Adipocyte (in vitro differentiated cells): Measurements from ENCODE around the gene NOP9.

Experiments used
- DNase-seq: peaks from one replicate; pipeline ENCODE4 v3.0.0-alpha.2; 2015; ENCODE audit warnings: low read depth
- H3K27me3 ChIP-seq: replicated peaks from 2 replicates; pipeline ENCODE4 v1.7.0; 2013; ENCODE audit warnings: mild to moderate bottlenecking, low read length, moderate library complexity; ENCODE audit not compliant: control insufficient read depth, insufficient read depth
- H3K36me3 ChIP-seq: 2 replicates; pipeline ENCODE4 v1.7.0; 2013; ENCODE audit warnings: low read length, mild to moderate bottlenecking, moderate library complexity; ENCODE audit not compliant: control insufficient read depth, insufficient read depth, severe bottlenecking
- H3K4me1 ChIP-seq: 2 replicates; pipeline ENCODE4 v1.7.0; 2013; ENCODE audit warnings: mild to moderate bottlenecking, low read length, moderate library complexity; ENCODE audit not compliant: control insufficient read depth, insufficient read depth
- H3K4me3 ChIP-seq: 2 replicates; pipeline ENCODE4 v1.7.0; 2013; ENCODE audit warnings: mild to moderate bottlenecking, low read length, moderate library complexity
- H3K9ac ChIP-seq: 2 replicates; pipeline ENCODE4 v1.7.0; 2013; ENCODE audit warnings: mild to moderate bottlenecking, low read length, moderate library complexity
- H3K9me3 ChIP-seq: 2 replicates; pipeline ENCODE4 v1.7.0; 2013; ENCODE audit warnings: mild to moderate bottlenecking, low read length, moderate library complexity; ENCODE audit not compliant: control insufficient read depth

Gene NOP9

GRCh38 chr14:24274101-24274543, 25.5 kb upstream of the NOP9 start:
- Histone ChIP-seq H3K9ac (no peak overlapping the region), H3K27me3 (no peaks in the 10 kb centered on the region), H3K4me1 (peaks cover 40% of the 10 kb centered on the region), H3K36me3 (peaks cover 7% of the 10 kb centered on the region), H3K9me3 (no peaks in the 10 kb centered on the region), H3K4me3 (no peak overlapping the region)
- DNase-seq = no peak

DNA sequence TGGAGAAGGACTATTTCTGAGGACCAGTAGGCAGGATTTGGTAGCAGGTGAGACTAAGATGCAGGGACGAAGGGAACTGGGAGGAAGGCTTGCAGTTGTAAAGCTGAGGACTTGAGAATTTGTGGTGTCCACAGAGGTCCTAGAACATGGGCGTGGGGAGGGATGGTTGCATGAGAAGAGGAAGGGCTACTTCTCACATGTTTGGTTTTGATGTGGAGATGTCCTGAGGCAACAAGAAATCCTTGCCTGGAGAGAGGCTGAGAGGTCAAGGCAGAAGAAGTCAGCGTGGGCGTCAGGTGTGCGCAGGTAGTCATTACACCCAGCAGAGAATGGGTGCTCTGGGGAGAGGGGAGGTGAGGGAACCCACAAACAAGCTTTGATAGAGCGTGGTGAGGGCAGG, 22.6 kb upstream of the NOP9 start:
- Histone ChIP-seq H3K4me3 (no peak overlapping the region), H3K27me3 (no peaks in the 10 kb centered on the region), H3K4me1 (peaks cover 50% of the 10 kb centered on the region), H3K36me3 (no peaks in the 10 kb centered on the region), H3K9ac (peak overlapping the region; percentile 39), H3K9me3 (no peaks in the 10 kb centered on the region)
- DNase-seq = no peak

DNA sequence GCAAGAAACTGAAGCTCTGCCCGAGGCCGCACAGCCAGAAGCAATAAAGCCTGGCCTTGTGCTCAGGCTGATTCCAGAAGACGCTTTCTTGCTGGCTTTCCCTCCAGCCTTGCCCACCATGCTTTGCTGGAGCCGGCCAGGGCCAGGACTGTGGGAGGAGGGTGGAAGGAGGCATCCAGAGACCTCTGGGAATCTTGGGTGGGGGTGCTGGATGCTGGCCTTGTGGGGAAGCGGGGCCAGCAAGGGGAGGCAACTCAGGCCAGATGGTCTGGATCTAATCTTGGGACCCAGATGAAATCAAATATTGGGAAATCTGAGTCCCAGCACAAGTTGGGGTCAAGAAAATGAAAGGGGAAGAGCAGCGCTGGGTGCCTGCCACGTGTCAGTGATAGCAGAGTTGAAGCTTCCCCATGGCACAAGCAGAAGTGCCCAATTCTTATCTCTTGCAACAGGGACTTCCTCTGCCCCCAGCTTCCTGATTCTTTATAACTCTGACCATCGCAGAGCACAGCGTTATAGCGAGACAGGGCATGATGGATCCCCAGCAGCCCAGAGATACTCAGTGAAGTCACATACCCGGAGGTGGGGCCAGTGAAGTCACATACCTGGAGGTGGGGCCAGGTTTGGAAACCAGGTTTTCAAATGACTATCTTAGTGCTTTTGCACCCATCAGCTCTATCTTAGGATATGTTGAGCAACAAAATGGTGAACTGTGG, 21.9 kb upstream of the NOP9 start:
- Histone ChIP-seq H3K36me3 (no peaks in the 10 kb centered on the region), H3K9me3 (no peaks in the 10 kb centered on the region), H3K4me3 (no peak overlapping the region), H3K27me3 (no peaks in the 10 kb centered on the region), H3K9ac (peak overlapping the region; percentile 39), H3K4me1 (peaks cover 50% of the 10 kb centered on the region)
- DNase-seq = no peak

GRCh38 chr14:24278424-24278823, 21.2 kb upstream of the NOP9 start:
- H3K9me3 ChIP-seq = no peaks in the 10 kb centered on the region
- H3K36me3 ChIP-seq = no peaks in the 10 kb centered on the region
- no peak for DNase-seq
- H3K4me1 ChIP-seq = peaks cover 48% of the 10 kb centered on the region
- no peak overlapping the region for H3K9ac ChIP-seq
- H3K4me3 ChIP-seq = no peak overlapping the region
- no peaks in the 10 kb centered on the region for H3K27me3 ChIP-seq

DNA sequence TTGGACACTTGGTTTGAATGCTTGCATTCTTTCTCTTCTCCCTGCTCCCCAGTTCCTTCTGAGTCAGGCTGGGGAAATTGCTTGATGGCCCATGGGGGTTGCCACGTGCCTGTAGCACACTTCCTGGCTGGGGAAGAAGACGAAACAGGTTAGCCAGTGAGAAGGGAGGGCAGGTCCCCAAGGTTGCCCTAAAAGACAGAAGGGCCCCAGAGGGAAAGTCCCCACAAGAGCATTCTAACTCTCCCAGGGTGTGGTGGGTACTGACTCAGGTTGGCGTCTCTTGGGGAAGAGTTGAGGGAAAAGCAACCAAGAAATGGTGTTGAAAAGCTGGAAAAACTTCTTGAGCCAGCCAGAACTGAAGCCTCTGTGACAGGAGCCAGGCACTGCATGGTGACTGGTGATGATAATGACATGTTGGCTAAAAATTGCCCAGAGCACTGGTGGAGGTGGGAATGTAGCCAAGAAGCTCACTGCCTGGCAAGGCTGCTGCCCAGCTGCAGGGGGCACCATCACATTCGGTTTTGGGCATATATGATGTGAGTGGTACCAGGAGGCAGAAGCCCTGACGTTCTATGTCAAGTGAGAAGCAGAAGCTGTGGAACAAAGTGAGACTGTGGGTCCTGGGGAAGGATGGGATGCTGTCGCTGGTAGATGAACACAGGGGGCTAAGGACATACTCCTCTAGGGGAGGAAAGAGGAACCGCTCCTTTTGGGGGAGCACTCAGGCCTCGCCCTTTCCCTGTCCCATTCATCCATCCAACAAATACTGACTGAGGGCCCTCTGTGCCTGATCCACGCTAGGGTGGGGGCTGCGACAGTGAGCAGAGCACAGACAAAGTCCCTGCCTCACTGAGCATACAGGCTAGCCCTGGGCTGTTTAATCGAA, 20.1 kb upstream of the NOP9 start:
- DNase-seq = no peak
- Histone ChIP-seq H3K27me3 (no peaks in the 10 kb centered on the region), H3K9ac (no peak overlapping the region), H3K4me1 (peaks cover 38% of the 10 kb centered on the region), H3K36me3 (no peaks in the 10 kb centered on the region), H3K9me3 (no peaks in the 10 kb centered on the region), H3K4me3 (no peak overlapping the region)

GRCh38 chr14:24280797-24281460, 18.7 kb upstream of the NOP9 start:
- H3K4me3 ChIP-seq = peak overlapping the region; percentile 13
- H3K9me3 ChIP-seq = no peaks in the 10 kb centered on the region

DNA sequence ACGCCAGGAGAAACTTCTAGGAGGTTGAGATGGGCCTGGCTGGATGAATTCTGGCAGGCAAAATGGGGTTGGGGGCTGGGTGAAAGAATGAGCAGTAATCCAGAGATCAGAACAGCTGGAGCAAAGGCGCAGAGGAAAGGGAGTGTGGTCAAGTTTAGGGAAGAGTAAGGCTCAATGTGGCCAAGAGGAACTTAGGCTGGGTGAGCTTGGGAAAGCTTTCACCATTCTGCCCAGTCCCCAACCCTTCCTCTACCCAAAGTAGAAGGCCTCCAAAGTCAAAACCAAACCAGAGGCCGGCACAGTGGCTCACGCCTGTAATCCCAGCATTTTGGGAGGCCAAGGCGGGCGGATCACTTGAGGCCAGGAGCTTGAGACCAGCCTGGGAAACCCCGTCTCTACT, 18.0 kb upstream of the NOP9 start:
- no peaks in the 10 kb centered on the region for H3K36me3 ChIP-seq
- peaks cover 38% of the 10 kb centered on the region for H3K4me1 ChIP-seq
- H3K4me3 ChIP-seq = no peak overlapping the region
- H3K9me3 ChIP-seq = no peaks in the 10 kb centered on the region
- no peaks in the 10 kb centered on the region for H3K27me3 ChIP-seq
- no peak for DNase-seq
- no peak overlapping the region for H3K9ac ChIP-seq

More at GRCh38 chr14:24280797-24281460, 18.7 kb upstream of the NOP9 start:
- peaks cover 38% of the 10 kb centered on the region for H3K4me1 ChIP-seq
- H3K9ac ChIP-seq = peak overlapping the region; percentile 55
- H3K27me3 ChIP-seq = no peaks in the 10 kb centered on the region
- DNase-seq = peak; percentile 42
- no peaks in the 10 kb centered on the region for H3K36me3 ChIP-seq

GRCh38 chr14:24282736-24283135, 16.9 kb upstream of the NOP9 start:
- Histone ChIP-seq H3K4me1 (peaks cover 29% of the 10 kb centered on the region), H3K27me3 (no peaks in the 10 kb centered on the region), H3K4me3 (no peak overlapping the region), H3K9ac (no peak overlapping the region), H3K9me3 (no peaks in the 10 kb centered on the region), H3K36me3 (no peaks in the 10 kb centered on the region)
- DNase-seq = no peak

DNA sequence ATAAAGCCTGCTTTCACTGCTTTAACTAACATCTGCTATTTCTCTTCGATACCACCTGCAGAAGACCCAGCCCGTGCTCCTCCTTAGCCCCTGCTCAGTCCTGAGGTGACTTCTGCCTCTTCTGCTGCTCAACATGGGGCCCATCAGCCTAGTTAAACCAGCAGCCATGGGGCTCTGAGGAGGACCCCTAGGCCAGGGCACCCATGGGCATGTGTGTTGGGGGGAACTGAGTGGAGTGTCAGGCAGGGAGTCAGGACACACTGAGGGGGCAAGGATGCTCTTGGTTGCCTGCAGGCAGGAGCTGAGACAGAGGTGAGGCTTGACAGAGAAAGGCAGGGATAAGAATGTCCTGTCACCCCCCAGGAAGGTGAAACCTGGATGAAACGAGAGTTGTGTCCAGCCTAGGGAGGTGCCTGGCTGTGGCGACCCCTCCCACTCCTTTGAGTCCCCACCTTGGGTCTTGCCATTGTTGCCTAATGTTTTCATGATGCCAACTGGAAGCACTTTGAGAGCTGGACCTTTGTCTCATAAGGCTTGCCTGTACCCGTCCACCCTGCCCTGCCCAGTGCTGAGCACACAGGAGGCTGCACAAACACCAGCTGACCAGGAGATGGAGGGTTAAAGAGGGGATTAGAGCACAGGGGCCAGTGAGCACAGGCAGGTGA, 15.7 kb upstream of the NOP9 start:
- H3K27me3 ChIP-seq = no peaks in the 10 kb centered on the region
- no peaks in the 10 kb centered on the region for H3K9me3 ChIP-seq
- H3K4me1 ChIP-seq = peaks cover 23% of the 10 kb centered on the region
- H3K4me3 ChIP-seq = no peak overlapping the region
- no peaks in the 10 kb centered on the region for H3K36me3 ChIP-seq
- DNase-seq = no peak
- no peak overlapping the region for H3K9ac ChIP-seq

- peaks cover 17% of the 10 kb centered on the region for H3K4me1 ChIP-seq
- no peak overlapping the region for H3K9ac ChIP-seq
- peaks cover 4% of the 10 kb centered on the region for H3K36me3 ChIP-seq
- H3K4me3 ChIP-seq = no peak overlapping the region
- H3K9me3 ChIP-seq = no peaks in the 10 kb centered on the region
- DNase-seq = no peak
- no peaks in the 10 kb centered on the region for H3K27me3 ChIP-seq
These were observed 15.1 kb upstream of the NOP9 start for GRCh38 chr14:24284501-24285035.
